ENCODE data around the gene LONRF2.

Gene LONRF2

GRCh38 chr2:100237163-100237562 is 85.1 kb downstream of the LONRF2 start:
- DNase-seq (ENCODE audit: low spot score in 2 of 2) = no peak
- Mint-ChIP-seq H3K27me3 (peaks cover 3% of the 10 kb centered on the region), H3K4me3 (no peak overlapping the region), H3K4me1 (peaks cover 28% of the 10 kb centered on the region), H3K27ac (no peak overlapping the region), H3K9me3 (no peaks in the 10 kb centered on the region), H3K36me3 (no peaks in the 10 kb centered on the region)
- no peak for ATAC-seq (ENCODE audit: low read depth)

- Mint-ChIP-seq H3K36me3 (no peaks in the 10 kb centered on the region), H3K4me1 (peaks cover 26% of the 10 kb centered on the region), H3K27ac (no peak overlapping the region), H3K27me3 (peaks cover 3% of the 10 kb centered on the region), H3K4me3 (no peak overlapping the region), H3K9me3 (no peaks in the 10 kb centered on the region)
- DNase-seq (ENCODE audit: low spot score in 2 of 2) (no peak), ATAC-seq (ENCODE audit: low read depth) (no peak)
Measured at GRCh38 chr2:100236166-100236565, 86.1 kb downstream of the LONRF2 start.

- ATAC-seq (ENCODE audit: low read depth) = no peak
- DNase-seq (ENCODE audit: low spot score in 2 of 2) = no peak
- peaks cover 2% of the 10 kb centered on the region for H3K9me3 Mint-ChIP-seq
- H3K27me3 Mint-ChIP-seq = peaks cover 2% of the 10 kb centered on the region
- H3K4me3 Mint-ChIP-seq = peak overlapping the region; percentile 68
- no peaks in the 10 kb centered on the region for H3K36me3 Mint-ChIP-seq
- peak overlapping the region; percentile 39 for H3K27ac Mint-ChIP-seq
- peaks cover 28% of the 10 kb centered on the region for H3K4me1 Mint-ChIP-seq
Measured at GRCh38 chr2:100235581-100235980, 86.7 kb downstream of the LONRF2 start.

GRCh38 chr2:100235098-100235497 is 87.2 kb downstream of the LONRF2 start:
- peak overlapping the region; percentile 68 for H3K4me3 Mint-ChIP-seq
- no peaks in the 10 kb centered on the region for H3K27me3 Mint-ChIP-seq
- ATAC-seq (ENCODE audit: low read depth) = peak; percentile 91
- no peaks in the 10 kb centered on the region for H3K36me3 Mint-ChIP-seq
- H3K27ac Mint-ChIP-seq = peak overlapping the region; percentile 39
- peaks cover 2% of the 10 kb centered on the region for H3K9me3 Mint-ChIP-seq
- H3K4me1 Mint-ChIP-seq = peaks cover 28% of the 10 kb centered on the region
- peak; percentile 41 to 52 for DNase-seq (ENCODE audit: low spot score in 2 of 2)

GRCh38 chr2:100234141-100234540 is 88.2 kb downstream of the LONRF2 start:
- no peaks in the 10 kb centered on the region for H3K27me3 Mint-ChIP-seq
- peaks cover 2% of the 10 kb centered on the region for H3K9me3 Mint-ChIP-seq
- H3K27ac Mint-ChIP-seq = no peak overlapping the region
- H3K36me3 Mint-ChIP-seq = no peaks in the 10 kb centered on the region
- no peak overlapping the region for H3K4me3 Mint-ChIP-seq
- peaks cover 26% of the 10 kb centered on the region for H3K4me1 Mint-ChIP-seq
- DNase-seq (ENCODE audit: low spot score in 2 of 2) (no peak), ATAC-seq (ENCODE audit: low read depth) (no peak)

- Mint-ChIP-seq H3K27ac (no peak overlapping the region), H3K36me3 (no peaks in the 10 kb centered on the region), H3K4me1 (peaks cover 26% of the 10 kb centered on the region), H3K4me3 (no peak overlapping the region), H3K9me3 (peaks cover 2% of the 10 kb centered on the region), H3K27me3 (no peaks in the 10 kb centered on the region)
- no peak for DNase-seq (ENCODE audit: low spot score in 2 of 2)
- no peak for ATAC-seq (ENCODE audit: low read depth)
Measured at GRCh38 chr2:100233061-100233460, 89.2 kb downstream of the LONRF2 start.

- H3K9me3 Mint-ChIP-seq = peaks cover 2% of the 10 kb centered on the region
- H3K36me3 Mint-ChIP-seq = no peaks in the 10 kb centered on the region
- H3K27me3 Mint-ChIP-seq = no peaks in the 10 kb centered on the region
- H3K4me1 Mint-ChIP-seq = peaks cover 23% of the 10 kb centered on the region
- H3K27ac Mint-ChIP-seq = peak overlapping the region; percentile 12
- no peak overlapping the region for H3K4me3 Mint-ChIP-seq
- ATAC-seq (ENCODE audit: low read depth) (no peak), DNase-seq (ENCODE audit: low spot score in 2 of 2) (no peak)
Measured at GRCh38 chr2:100230754-100231153, 91.5 kb downstream of the LONRF2 start.

- H3K27ac Mint-ChIP-seq = no peak overlapping the region
- ATAC-seq (ENCODE audit: low read depth) (no peak), DNase-seq (ENCODE audit: low spot score in 2 of 2) (no peak)
- H3K36me3 Mint-ChIP-seq = peaks cover 4% of the 10 kb centered on the region
- no peaks in the 10 kb centered on the region for H3K27me3 Mint-ChIP-seq
- H3K9me3 Mint-ChIP-seq = peaks cover 2% of the 10 kb centered on the region
- no peak overlapping the region for H3K4me3 Mint-ChIP-seq
- peaks cover 5% of the 10 kb centered on the region for H3K4me1 Mint-ChIP-seq
Measured at GRCh38 chr2:100228967-100229366, 93.3 kb downstream of the LONRF2 start.

- Mint-ChIP-seq H3K4me3 (no peak overlapping the region), H3K36me3 (peaks cover 4% of the 10 kb centered on the region), H3K9me3 (peaks cover 2% of the 10 kb centered on the region), H3K4me1 (peaks cover 6% of the 10 kb centered on the region), H3K27ac (no peak overlapping the region), H3K27me3 (peaks cover 4% of the 10 kb centered on the region)
- no peak for DNase-seq (ENCODE audit: low spot score in 2 of 2)
- no peak for ATAC-seq (ENCODE audit: low read depth)
Measured at GRCh38 chr2:100228415-100228814, 93.9 kb downstream of the LONRF2 start.

- Mint-ChIP-seq H3K4me3 (no peak overlapping the region), H3K9me3 (no peaks in the 10 kb centered on the region), H3K36me3 (peaks cover 4% of the 10 kb centered on the region), H3K4me1 (peaks cover 10% of the 10 kb centered on the region), H3K27ac (no peak overlapping the region), H3K27me3 (peaks cover 4% of the 10 kb centered on the region)
- ATAC-seq (ENCODE audit: low read depth) (no peak), DNase-seq (ENCODE audit: low spot score in 2 of 2) (no peak)
Measured at GRCh38 chr2:100224988-100225710, 97.2 kb downstream of the LONRF2 start.

- ATAC-seq (ENCODE audit: low read depth) (peak; percentile 51), DNase-seq (ENCODE audit: low spot score in 2 of 2) (no peak)
Measured at GRCh38 chr2:100223502-100223901, 98.8 kb downstream of the LONRF2 start.

More at GRCh38 chr2:100223502-100223901, 98.8 kb downstream of the LONRF2 start:
- H3K27me3 Mint-ChIP-seq = peaks cover 5% of the 10 kb centered on the region
- H3K4me3 Mint-ChIP-seq = no peak overlapping the region
- H3K27ac Mint-ChIP-seq = no peak overlapping the region
- peaks cover 11% of the 10 kb centered on the region for H3K4me1 Mint-ChIP-seq
- peaks cover 4% of the 10 kb centered on the region for H3K36me3 Mint-ChIP-seq
- H3K9me3 Mint-ChIP-seq = no peaks in the 10 kb centered on the region

Data from memory B cell (primary cell).